HPDE6-E6E7 (cell line): ENCODE data around the gene TOR1AIP1.

Experiments
- DNase-seq: peaks from one replicate; pipeline ENCODE4 v3.0.0; 2011; ENCODE audit warnings: missing footprints; ENCODE audit errors: extremely low spot score

TOR1AIP1 gene

GRCh38 chr1:179879797-179880196 lies 2.3 kb upstream of the TOR1AIP1 start:
- DNase-seq = no peak

GRCh38 chr1:179881642-179882252 lies 338 bp upstream of the TOR1AIP1 start:
- peak; percentile 66 for DNase-seq

GRCh38 chr1:179883040-179883744 lies 1.1 kb downstream of the TOR1AIP1 start:
- DNase-seq = no peak

- peak; percentile 54 for DNase-seq
Observed at GRCh38 chr1:179883745-179884138, 1.7 kb downstream of the TOR1AIP1 start.

- DNase-seq = no peak
Observed at GRCh38 chr1:179888071-179888470, 6.0 kb downstream of the TOR1AIP1 start.

GRCh38 chr1:179889589-179889988 lies 7.5 kb downstream of the TOR1AIP1 start:
- DNase-seq = no peak

GRCh38 chr1:179910934-179911333 lies 28.8 kb downstream of the TOR1AIP1 start:
- DNase-seq = no peak

GRCh38 chr1:179911812-179912211 lies 29.7 kb downstream of the TOR1AIP1 start:
- no peak for DNase-seq

GRCh38 chr1:179917601-179918429 lies 35.7 kb downstream of the TOR1AIP1 start:
- no peak for DNase-seq

GRCh38 chr1:179921472-179921871 lies 39.4 kb downstream of the TOR1AIP1 start:
- DNase-seq = no peak

- DNase-seq = no peak
Observed at GRCh38 chr1:179921981-179922872, 40.1 kb downstream of the TOR1AIP1 start.

- DNase-seq = no peak
Observed at GRCh38 chr1:179923029-179923428, 40.9 kb downstream of the TOR1AIP1 start.

- no peak for DNase-seq
Observed at GRCh38 chr1:179924268-179924667, 42.2 kb downstream of the TOR1AIP1 start.

GRCh38 chr1:179925302-179925701 lies 43.2 kb downstream of the TOR1AIP1 start:
- DNase-seq = no peak

- DNase-seq = peak; percentile 36
Observed at GRCh38 chr1:179925922-179926849, 44.1 kb downstream of the TOR1AIP1 start.

- DNase-seq = no peak
Observed at GRCh38 chr1:179926850-179927205, 44.7 kb downstream of the TOR1AIP1 start.

- DNase-seq = no peak
Observed at GRCh38 chr1:179929955-179930798, 48.1 kb downstream of the TOR1AIP1 start.

GRCh38 chr1:179930867-179931266 lies 48.8 kb downstream of the TOR1AIP1 start:
- DNase-seq = peak; percentile 5

GRCh38 chr1:179933219-179933618 lies 51.1 kb downstream of the TOR1AIP1 start:
- no peak for DNase-seq
